Tibial nerve (tissue), 4 donors: ENCODE results near the gene SIPA1L3. TPM values are rescaled to one million over a fixed set of nuclear protein-coding genes. Genes with fewer than 3 reads are reported as not detected.

Source experiments
- DNase-seq, 2 donors: peaks; one replicate each; pipeline ENCODE4 v3.0.0-alpha.2; 2019; ENCODE audit warnings: low spot score in 2 of 2
- H3K27ac ChIP-seq, 4 donors: fragments of 200-600 bp; sonication (generic) in 3 of 4; one replicate each; pipeline ENCODE4 v1.5.1; 2017 to 2019; ENCODE audit warnings: mild to moderate bottlenecking in 1 of 4
- H3K27me3 ChIP-seq, 2 donors: fragments of 200-600 bp; sonication (generic) in 1 of 2; one replicate each; pipeline versions ENCODE4 v1.5.1 to v1.6.0; 2017 to 2019
- H3K36me3 ChIP-seq, 3 donors: fragments of 200-600 bp; sonication (generic); one replicate each; pipeline ENCODE4 v1.5.1; 2018 to 2019
- H3K4me1 ChIP-seq, 4 donors: fragments of 200-600 bp; sonication (generic) in 3 of 4; one replicate each; pipeline ENCODE4 v1.5.1; 2017 to 2019
- H3K4me3 ChIP-seq, 4 donors: fragments of 200-600 bp; sonication (generic) in 3 of 4; one replicate each; pipeline ENCODE4 v1.5.1; 2017 to 2019; ENCODE audit warnings: mild to moderate bottlenecking in 1 of 4, moderate library complexity in 1 of 4
- H3K9me3 ChIP-seq, 4 donors: fragments of 200-600 bp; sonication (generic) in 3 of 4; one replicate each; pipeline ENCODE4 v1.5.1; 2017 to 2019
- CTCF ChIP-seq, 5 experiments: fragments of 200-600 bp in 3 of 5; fragments of 450-650 bp in 2 of 5; sonication (generic) in 3 of 5; IDR thresholded peaks; one replicate each; pipeline ENCODE4 v1.5.1; 2016 to 2019; ENCODE audit warnings: antibody characterized with exemption in 5 of 5, mild to moderate bottlenecking in 3 of 5, moderate library complexity in 2 of 5
- EP300 ChIP-seq, 2 donors: sonication (generic); formaldehyde crosslinking; IDR thresholded peaks; one replicate each; pipeline ENCODE4 v1.6.1; 2017; ENCODE audit warnings: antibody characterized with exemption in 2 of 2, mild to moderate bottlenecking in 1 of 2
- POLR2A ChIP-seq, 2 donors: fragments of 450-650 bp; IDR thresholded peaks; one replicate each; pipeline ENCODE4 v1.6.1; 2017; ENCODE audit warnings: antibody characterized with exemption in 2 of 2, mild to moderate bottlenecking in 2 of 2, moderate library complexity in 2 of 2
- WGBS, 2 donors: methylation state at CpG; one replicate each; pipeline ENCODE4 v1.1.5; 2018; 5-methylcytosine and 5-hydroxymethylcytosine counted together
- total RNA-seq, 4 donors: library from RNA; depleted of rRNA; stranded (reverse); fragments of >200 nt; gene quantifications; one replicate each; pipeline ENCODE4 v1.1.0, GENCODE V29; 2016

Gene SIPA1L3
- total RNA-seq, 4 donors from 2014 or later = 8.3 to 43.9 (median 17.0) TPM

DNA sequence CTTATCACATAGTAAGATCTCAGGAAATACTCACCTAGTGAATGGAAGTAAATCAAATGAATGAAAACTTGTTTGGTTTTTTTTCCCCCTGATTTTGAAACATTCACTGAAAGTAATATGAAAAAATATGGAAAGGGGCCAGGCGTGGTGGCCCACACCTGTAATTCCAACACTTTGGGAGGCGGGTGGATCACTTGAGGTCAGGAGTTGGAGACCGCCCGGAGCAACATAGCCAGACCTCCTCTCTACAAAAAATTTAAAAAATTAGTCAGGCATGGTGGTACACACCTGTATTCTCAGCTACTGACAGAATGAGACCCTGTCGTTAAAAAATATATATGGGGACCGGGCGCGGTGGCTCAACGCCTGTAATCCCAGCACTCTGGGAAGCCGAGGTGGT, 149.6 kb downstream of the SIPA1L3 start:
- Histone ChIP-seq H3K27me3 (no peaks in the 10 kb centered on the region), H3K27ac (no peak overlapping the region), H3K9me3 (no peaks in the 10 kb centered on the region), H3K36me3 (no peaks in the 10 kb centered on the region), H3K4me3 (no peak overlapping the region), H3K4me1 (peaks cover 0 to 10% (median 0%) of the 10 kb centered on the region in 4 donors)
- no peak for DNase-seq
- WGBS, 2 donors = 90 to 91% methylated on average over 10 of the region's 10 CpGs
- no peak for TF ChIP-seq POLR2A (IDR thresholded peaks at IDR 0.05)
- TF ChIP-seq EP300 (IDR thresholded peaks at IDR 0.05) = no peak
- no peak for TF ChIP-seq CTCF (IDR thresholded peaks at IDR 0.05)

- DNase-seq = no peak
- 73 to 87% methylated on average over 6 to 8 of the region's 10 CpGs for WGBS, 2 donors
- Histone ChIP-seq H3K36me3 (no peaks in the 10 kb centered on the region), H3K4me1 (peaks cover 0 to 15% (median 0%) of the 10 kb centered on the region in 4 donors), H3K27ac (no peak overlapping the region), H3K4me3 (no peak overlapping the region), H3K9me3 (no peaks in the 10 kb centered on the region), H3K27me3 (no peaks in the 10 kb centered on the region)
- TF ChIP-seq POLR2A (IDR thresholded peaks at IDR 0.05) = no peak
- TF ChIP-seq CTCF (IDR thresholded peaks at IDR 0.05) = no peak
- no peak for TF ChIP-seq EP300 (IDR thresholded peaks at IDR 0.05)
These were observed 151.1 kb downstream of the SIPA1L3 start for GRCh38 chr19:38057959-38058690.

GRCh38 chr19:38059897-38060296, 152.9 kb downstream of the SIPA1L3 start:
- H3K27me3 ChIP-seq = no peaks in the 10 kb centered on the region

GRCh38 chr19:38060331-38060730, 153.3 kb downstream of the SIPA1L3 start:
- Histone ChIP-seq H3K27ac (no peak overlapping the region), H3K27me3 (no peaks in the 10 kb centered on the region), H3K4me1 (peaks cover 0 to 18% (median 0%) of the 10 kb centered on the region in 4 donors), H3K36me3 (no peaks in the 10 kb centered on the region), H3K4me3 (no peak overlapping the region), H3K9me3 (no peaks in the 10 kb centered on the region)
- no peak for DNase-seq
- 92 to 93% methylated on average over 7 of the region's 7 CpGs for WGBS, 2 donors
- TF ChIP-seq POLR2A (IDR thresholded peaks at IDR 0.05) (no peak), EP300 (IDR thresholded peaks at IDR 0.05) (no peak), CTCF (IDR thresholded peaks at IDR 0.05) (no peak)

More at GRCh38 chr19:38059897-38060296, 152.9 kb downstream of the SIPA1L3 start:
- no peak overlapping the region for H3K4me3 ChIP-seq
- H3K9me3 ChIP-seq = no peaks in the 10 kb centered on the region
- peaks cover 0 to 22% (median 0%) of the 10 kb centered on the region in 4 donors for H3K4me1 ChIP-seq
- H3K36me3 ChIP-seq = no peaks in the 10 kb centered on the region
- no peak for TF ChIP-seq POLR2A (IDR thresholded peaks at IDR 0.05)
- no peak for TF ChIP-seq EP300 (IDR thresholded peaks at IDR 0.05)
- TF ChIP-seq CTCF (IDR thresholded peaks at IDR 0.05) = no peak
- no peak overlapping the region for H3K27ac ChIP-seq
- WGBS, 2 donors = 74 to 83% methylated on average over 7 of the region's 7 CpGs
- no peak for DNase-seq

DNA sequence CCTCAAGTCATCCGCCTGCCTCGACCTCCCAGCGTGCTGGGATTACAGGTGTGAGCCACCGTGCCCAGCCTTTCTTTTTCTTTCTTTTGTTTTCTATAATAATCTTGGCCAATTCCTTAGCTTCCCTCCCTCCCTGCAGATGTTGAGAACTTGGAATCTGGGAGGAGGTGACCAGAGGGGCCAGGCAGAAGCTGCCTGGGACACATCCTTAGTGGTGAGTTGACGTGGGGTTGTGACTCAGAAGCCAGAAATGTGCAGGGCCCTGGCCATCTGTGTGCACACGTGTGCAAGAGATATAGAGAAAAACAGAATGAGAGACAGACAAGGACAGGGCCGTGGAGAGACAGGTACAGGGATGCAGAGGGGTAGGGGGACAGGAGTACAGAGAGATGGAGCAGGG, 154.3 kb downstream of the SIPA1L3 start:
- WGBS, 2 donors = 77 to 83% methylated on average over 7 of the region's 7 CpGs
- Histone ChIP-seq H3K4me3 (no peak overlapping the region), H3K9me3 (no peaks in the 10 kb centered on the region), H3K4me1 (peaks cover 0 to 15% (median 0%) of the 10 kb centered on the region in 4 donors), H3K27ac (no peak overlapping the region), H3K36me3 (no peaks in the 10 kb centered on the region), H3K27me3 (no peaks in the 10 kb centered on the region)
- TF ChIP-seq CTCF (IDR thresholded peaks at IDR 0.05) (no peak), POLR2A (IDR thresholded peaks at IDR 0.05) (no peak), EP300 (IDR thresholded peaks at IDR 0.05) (no peak)
- DNase-seq = no peak
